NB4 (cell line): ENCODE data around the gene TBCE.

ENCODE experiments used
- DNase-seq: peaks from one replicate; pipeline ENCODE4 v3.0.0; 2010; ENCODE audit warnings: low read depth
- H3K4me3 ChIP-seq: one replicate; pipeline ENCODE4 v1.5.1; 2011; ENCODE audit warnings: mild to moderate bottlenecking, low read depth, low read length, moderate library complexity
- MYC ChIP-seq: IDR thresholded peaks from 2 replicates; pipeline ENCODE4 v1.6.1; 2011; ENCODE audit warnings: low read depth, low read length
- POLR2A ChIP-seq: IDR thresholded peaks from 2 replicates; pipeline ENCODE4 v1.6.1; 2011; ENCODE audit warnings: mild to moderate bottlenecking; ENCODE audit not compliant: insufficient read length; ENCODE audit errors: extremely low read depth
- TF ChIP-seq, protein P1 (sequence below): IDR thresholded peaks from 2 replicates; pipeline ENCODE4 v1.6.1; 2011; ENCODE audit warnings: low read depth, low read length
- TF ChIP-seq, protein P2 (sequence below): IDR thresholded peaks from one replicate; pipeline ENCODE4 v1.5.1; 2012; ENCODE audit warnings: low read depth, low read length

Gene TBCE

DNA sequence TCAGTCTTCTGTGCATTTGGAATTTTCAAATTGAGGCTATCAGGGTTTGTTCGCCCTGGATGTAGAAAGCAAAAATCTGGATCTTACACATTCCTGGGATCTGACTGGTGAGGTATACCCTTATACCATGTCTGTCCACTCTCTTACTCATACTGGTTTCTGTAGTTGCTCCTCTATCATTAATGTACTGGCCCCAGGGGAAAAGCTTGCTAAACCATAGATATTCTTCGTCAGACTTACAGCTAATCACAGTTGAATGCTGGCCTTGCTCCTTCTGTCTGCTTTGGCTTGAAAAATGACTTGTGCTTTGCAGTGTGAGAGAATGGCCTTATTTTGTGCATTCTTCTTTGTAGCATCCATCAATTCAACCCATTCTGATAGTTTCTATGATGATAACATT lies 30.5 kb downstream of the TBCE start:
- no peak overlapping the region for H3K4me3 ChIP-seq
- peak; percentile 25 for DNase-seq
- TF ChIP-seq MYC (no peak), POLR2A (no peak)
- TF ChIP-seq, protein P1, sequence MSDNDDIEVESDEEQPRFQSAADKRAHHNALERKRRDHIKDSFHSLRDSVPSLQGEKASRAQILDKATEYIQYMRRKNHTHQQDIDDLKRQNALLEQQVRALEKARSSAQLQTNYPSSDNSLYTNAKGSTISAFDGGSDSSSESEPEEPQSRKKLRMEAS, result no peak
- TF ChIP-seq, protein P2, sequence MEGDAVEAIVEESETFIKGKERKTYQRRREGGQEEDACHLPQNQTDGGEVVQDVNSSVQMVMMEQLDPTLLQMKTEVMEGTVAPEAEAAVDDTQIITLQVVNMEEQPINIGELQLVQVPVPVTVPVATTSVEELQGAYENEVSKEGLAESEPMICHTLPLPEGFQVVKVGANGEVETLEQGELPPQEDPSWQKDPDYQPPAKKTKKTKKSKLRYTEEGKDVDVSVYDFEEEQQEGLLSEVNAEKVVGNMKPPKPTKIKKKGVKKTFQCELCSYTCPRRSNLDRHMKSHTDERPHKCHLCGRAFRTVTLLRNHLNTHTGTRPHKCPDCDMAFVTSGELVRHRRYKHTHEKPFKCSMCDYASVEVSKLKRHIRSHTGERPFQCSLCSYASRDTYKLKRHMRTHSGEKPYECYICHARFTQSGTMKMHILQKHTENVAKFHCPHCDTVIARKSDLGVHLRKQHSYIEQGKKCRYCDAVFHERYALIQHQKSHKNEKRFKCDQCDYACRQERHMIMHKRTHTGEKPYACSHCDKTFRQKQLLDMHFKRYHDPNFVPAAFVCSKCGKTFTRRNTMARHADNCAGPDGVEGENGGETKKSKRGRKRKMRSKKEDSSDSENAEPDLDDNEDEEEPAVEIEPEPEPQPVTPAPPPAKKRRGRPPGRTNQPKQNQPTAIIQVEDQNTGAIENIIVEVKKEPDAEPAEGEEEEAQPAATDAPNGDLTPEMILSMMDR, result no peak

DNA sequence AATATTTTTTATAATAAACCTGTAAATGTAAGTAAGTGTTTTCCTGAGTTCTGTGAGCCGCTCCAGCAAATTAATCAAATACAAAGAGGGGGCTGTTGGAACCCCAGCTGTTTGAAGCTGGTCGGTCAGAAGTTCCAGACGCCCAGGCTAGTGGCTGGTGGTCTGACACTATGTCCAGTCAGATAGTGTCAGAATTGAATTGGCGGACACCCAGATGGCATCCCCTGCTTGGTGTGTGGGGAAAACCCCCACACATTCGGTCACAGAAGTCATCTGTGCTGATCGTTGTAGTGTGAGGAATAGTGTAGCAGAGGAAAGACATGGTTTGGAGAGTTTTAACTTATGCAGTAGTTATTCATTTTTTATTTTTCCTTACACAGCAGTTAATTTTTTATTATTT lies 32.4 kb downstream of the TBCE start:
- H3K4me3 ChIP-seq, result no peak overlapping the region
- DNase-seq, result no peak
- TF ChIP-seq MYC, result no peak
- TF ChIP-seq, protein P2, result no peak
- no peak for TF ChIP-seq POLR2A
- TF ChIP-seq, protein P1, result no peak

DNA sequence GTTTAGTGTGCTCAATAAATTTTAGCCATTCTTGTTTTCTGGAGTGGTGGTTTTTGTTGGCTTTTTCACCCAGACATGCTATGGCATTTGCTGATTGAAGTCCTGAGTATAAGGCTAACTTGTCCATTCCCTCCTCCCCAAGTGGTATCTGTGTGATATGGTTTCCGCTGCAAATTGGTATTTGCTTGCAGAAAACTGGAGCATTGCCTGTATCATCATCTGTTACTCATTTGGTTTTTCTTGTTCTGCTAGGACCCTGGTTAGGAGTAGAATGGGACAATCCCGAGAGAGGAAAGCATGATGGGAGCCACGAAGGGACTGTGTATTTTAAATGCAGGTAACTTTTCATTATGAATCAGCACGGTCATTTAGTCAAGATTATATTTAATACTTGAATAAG lies 34.0 kb downstream of the TBCE start:
- no peak overlapping the region for H3K4me3 ChIP-seq
- no peak for TF ChIP-seq MYC
- no peak for TF ChIP-seq POLR2A
- TF ChIP-seq, protein P2, result no peak
- TF ChIP-seq, protein P1, result no peak
- DNase-seq, result no peak

DNA sequence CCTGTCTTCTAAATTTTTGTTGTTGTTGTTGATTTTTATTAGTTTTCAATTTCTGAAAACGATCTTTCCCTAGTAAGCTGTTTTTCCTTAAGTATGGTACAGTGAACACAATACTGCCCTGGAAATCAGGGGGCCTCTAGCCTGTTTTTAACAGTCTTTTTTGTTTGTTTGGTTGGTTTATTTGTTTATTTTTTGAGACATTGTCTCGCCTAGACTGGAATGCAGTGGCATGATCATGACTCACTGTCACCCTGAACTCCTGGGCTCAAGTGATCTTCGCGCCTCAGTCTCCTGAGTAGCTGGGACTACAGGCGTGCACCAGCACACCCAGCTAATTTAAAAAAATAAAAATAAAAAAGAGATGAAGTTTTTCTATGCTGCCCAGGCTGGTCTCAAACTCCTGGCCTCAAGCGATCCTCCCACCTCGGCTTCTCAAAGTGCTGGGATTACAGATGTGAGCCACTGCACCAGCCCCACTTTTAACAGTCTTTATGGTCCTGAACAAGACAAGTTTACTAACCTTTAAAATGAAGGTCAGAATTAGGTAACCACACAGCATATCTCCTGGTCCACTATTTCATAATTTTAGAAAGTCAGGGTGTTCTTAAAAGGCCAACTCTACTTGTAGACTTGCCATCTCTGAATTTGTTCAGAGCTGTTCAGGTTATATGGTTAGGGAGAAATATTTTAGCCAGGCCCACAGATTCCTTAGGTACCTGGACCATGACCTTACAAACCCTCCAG lies 35.4 kb downstream of the TBCE start:
- no peak for DNase-seq
- no peak for TF ChIP-seq MYC
- no peak overlapping the region for H3K4me3 ChIP-seq

DNA sequence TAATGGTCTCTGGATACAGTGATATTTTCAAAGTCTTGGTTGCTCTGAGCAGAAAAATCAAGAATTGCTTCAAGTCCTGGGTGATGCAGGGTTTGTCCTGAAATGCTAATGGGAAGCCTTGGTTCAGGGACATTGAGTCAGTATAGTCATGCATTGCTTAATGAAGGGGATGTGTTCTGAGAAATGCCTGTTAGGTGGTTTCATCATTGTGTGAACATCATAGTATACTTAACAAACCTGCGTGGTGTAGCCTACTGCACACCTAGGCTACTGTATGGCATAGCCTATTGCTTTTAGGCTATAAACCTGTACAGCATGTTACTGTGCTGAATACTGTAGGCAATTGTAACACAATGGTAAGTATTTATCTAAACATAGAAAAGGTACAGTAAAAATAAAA lies 36.4 kb downstream of the TBCE start:
- TF ChIP-seq, protein P2, result no peak
- TF ChIP-seq, protein P1, result no peak
- TF ChIP-seq MYC (no peak), POLR2A (no peak)
- no peak overlapping the region for H3K4me3 ChIP-seq
- DNase-seq, result no peak

DNA sequence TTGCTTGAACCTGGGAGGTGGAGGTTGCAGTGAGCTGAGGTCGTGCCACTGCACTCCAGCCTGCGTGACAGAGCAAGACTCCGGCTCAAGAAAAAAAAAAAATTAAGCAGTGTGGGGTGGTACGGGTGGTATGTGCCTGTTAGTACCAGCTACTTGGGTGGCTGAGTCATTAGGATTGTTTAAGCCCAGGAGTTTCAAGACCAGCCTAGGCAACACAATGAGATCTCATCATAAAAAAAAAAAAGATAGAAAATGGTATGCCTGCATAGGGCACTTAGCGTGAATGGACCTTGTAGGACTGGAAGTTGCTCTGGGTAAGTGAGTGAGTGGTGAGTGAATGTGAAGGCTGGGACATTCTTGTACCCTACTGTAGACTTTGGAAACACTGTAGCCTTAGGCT lies 37.0 kb downstream of the TBCE start:
- TF ChIP-seq MYC (no peak), POLR2A (no peak)
- TF ChIP-seq, protein P1, result no peak
- TF ChIP-seq, protein P2, result no peak
- DNase-seq, result no peak
- no peak overlapping the region for H3K4me3 ChIP-seq
